Loucy (cell line): Measurements from ENCODE around the gene ARHGAP24.

ENCODE experiments used
- H2AFZ ChIP-seq: fragments of 200-600 bp; sonication (generic); 2 replicates; pipeline ENCODE4 v1.6.0; 2016; ENCODE audit warnings: antibody characterized with exemption, mild to moderate bottlenecking, low read length, moderate library complexity
- H3F3A ChIP-seq: fragments of 200-600 bp; 2 replicates; pipeline ENCODE4 v1.6.0; 2016; ENCODE audit warnings: antibody characterized with exemption, low read depth, mild to moderate bottlenecking
- H3K27me3 ChIP-seq: fragments of 200-600 bp; sonication (generic); 2 replicates; pipeline ENCODE4 v1.6.1; 2014; ENCODE audit warnings: low read length, mild to moderate bottlenecking; ENCODE audit not compliant: insufficient read depth, poor library complexity, severe bottlenecking
- H3K36me3 ChIP-seq: fragments of 200-600 bp; sonication (generic); 2 replicates; pipeline ENCODE4 v1.6.1; 2016; ENCODE audit warnings: low read length; ENCODE audit not compliant: insufficient read depth
- H3K4me1 ChIP-seq: fragments of 200-600 bp; sonication (generic); 2 replicates; pipeline ENCODE4 v1.5.1; 2014; ENCODE audit warnings: low read length, mild to moderate bottlenecking; ENCODE audit not compliant: insufficient read depth, poor library complexity, severe bottlenecking
- H3K4me2 ChIP-seq: fragments of 200-600 bp; sonication (generic); 2 replicates; pipeline ENCODE4 v1.6.0; 2014; ENCODE audit warnings: antibody characterized with exemption, low read length, low read depth, mild to moderate bottlenecking; ENCODE audit not compliant: poor library complexity, severe bottlenecking
- H3K4me3 ChIP-seq: fragments of 200-600 bp; sonication (generic); 2 replicates; pipeline ENCODE4 v1.5.1; 2014; ENCODE audit warnings: low read length, mild to moderate bottlenecking, mixed read lengths; ENCODE audit not compliant: poor library complexity, severe bottlenecking
- H3K79me2 ChIP-seq: fragments of 200-600 bp; sonication (generic); 2 replicates; pipeline ENCODE4 v1.6.1; 2014; ENCODE audit warnings: low read length; ENCODE audit not compliant: insufficient read depth
- H3K9ac ChIP-seq: fragments of 200-600 bp; sonication (generic); 2 replicates; pipeline ENCODE4 v1.6.0; 2014; ENCODE audit warnings: mild to moderate bottlenecking, low read depth, low read length, moderate library complexity; ENCODE audit not compliant: poor library complexity, severe bottlenecking
- H3K9me2 ChIP-seq: fragments of 200-600 bp; sonication (generic); replicated peaks from 2 replicates; pipeline ENCODE4 v1.6.1; 2016; ENCODE audit warnings: low read depth, low read length, mixed read lengths
- H3K9me3 ChIP-seq: fragments of 200-600 bp; sonication (generic); 2 replicates; pipeline ENCODE4 v1.6.1; 2014; ENCODE audit warnings: mild to moderate bottlenecking, antibody characterized with exemption, low read length, low read depth; ENCODE audit not compliant: insufficient read depth
- H4K20me1 ChIP-seq: fragments of 200-600 bp; sonication (generic); 2 replicates; pipeline ENCODE4 v1.6.0; 2014; ENCODE audit warnings: antibody characterized with exemption, low read length, mild to moderate bottlenecking; ENCODE audit not compliant: insufficient read depth, poor library complexity, severe bottlenecking
- EZH2phosphoT487 ChIP-seq: fragments of 200-600 bp; IDR thresholded peaks from 2 replicates; pipeline ENCODE4 v1.6.1; 2018; ENCODE audit warnings: antibody characterized with exemption, mild to moderate bottlenecking, moderate library complexity, borderline replicate concordance
- TF ChIP-seq, protein P1 (sequence below): fragments of 200-600 bp; sonication (generic); conservative IDR thresholded peaks from 2 replicates; pipeline ENCODE4 v1.5.1; 2014; ENCODE audit warnings: mild to moderate bottlenecking, antibody characterized with exemption, low read length

ARHGAP24 gene

DNA sequence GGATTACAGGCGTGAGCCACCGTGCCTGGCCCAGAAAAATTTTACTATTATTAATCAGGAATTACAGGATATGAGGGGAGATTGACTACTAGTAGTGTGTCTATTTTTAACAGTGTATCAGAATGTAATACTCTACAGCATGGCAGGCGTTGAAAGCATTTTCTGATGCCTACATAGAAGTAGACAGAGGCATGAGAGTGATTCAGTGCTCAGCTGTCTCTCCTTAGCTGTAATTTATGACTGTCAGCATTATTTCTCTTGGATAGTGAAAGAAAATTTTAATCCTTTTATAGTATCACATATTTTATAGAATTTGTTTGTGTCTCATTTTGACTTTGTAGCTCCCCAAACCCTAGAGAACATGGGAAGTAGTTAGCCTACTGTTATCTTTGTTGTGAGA, 20.7 kb downstream of the ARHGAP24 start:
- Histone ChIP-seq H3K4me3 (no peak overlapping the region), H3K4me2 (no peak overlapping the region), H3K79me2 (no peaks in the 10 kb centered on the region), H3K9me3 (no peaks in the 10 kb centered on the region), H3K9me2 (no peaks in the 10 kb centered on the region), H3F3A (no peaks in the 10 kb centered on the region), H3K27me3 (no peaks in the 10 kb centered on the region), H3K4me1 (no peaks in the 10 kb centered on the region), H3K9ac (no peak overlapping the region), H2AFZ (no peak overlapping the region), H3K36me3 (no peaks in the 10 kb centered on the region), H4K20me1 (no peaks in the 10 kb centered on the region)
- TF ChIP-seq, protein P1, sequence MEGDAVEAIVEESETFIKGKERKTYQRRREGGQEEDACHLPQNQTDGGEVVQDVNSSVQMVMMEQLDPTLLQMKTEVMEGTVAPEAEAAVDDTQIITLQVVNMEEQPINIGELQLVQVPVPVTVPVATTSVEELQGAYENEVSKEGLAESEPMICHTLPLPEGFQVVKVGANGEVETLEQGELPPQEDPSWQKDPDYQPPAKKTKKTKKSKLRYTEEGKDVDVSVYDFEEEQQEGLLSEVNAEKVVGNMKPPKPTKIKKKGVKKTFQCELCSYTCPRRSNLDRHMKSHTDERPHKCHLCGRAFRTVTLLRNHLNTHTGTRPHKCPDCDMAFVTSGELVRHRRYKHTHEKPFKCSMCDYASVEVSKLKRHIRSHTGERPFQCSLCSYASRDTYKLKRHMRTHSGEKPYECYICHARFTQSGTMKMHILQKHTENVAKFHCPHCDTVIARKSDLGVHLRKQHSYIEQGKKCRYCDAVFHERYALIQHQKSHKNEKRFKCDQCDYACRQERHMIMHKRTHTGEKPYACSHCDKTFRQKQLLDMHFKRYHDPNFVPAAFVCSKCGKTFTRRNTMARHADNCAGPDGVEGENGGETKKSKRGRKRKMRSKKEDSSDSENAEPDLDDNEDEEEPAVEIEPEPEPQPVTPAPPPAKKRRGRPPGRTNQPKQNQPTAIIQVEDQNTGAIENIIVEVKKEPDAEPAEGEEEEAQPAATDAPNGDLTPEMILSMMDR: no peak
- TF ChIP-seq EZH2phosphoT487: no peak

DNA sequence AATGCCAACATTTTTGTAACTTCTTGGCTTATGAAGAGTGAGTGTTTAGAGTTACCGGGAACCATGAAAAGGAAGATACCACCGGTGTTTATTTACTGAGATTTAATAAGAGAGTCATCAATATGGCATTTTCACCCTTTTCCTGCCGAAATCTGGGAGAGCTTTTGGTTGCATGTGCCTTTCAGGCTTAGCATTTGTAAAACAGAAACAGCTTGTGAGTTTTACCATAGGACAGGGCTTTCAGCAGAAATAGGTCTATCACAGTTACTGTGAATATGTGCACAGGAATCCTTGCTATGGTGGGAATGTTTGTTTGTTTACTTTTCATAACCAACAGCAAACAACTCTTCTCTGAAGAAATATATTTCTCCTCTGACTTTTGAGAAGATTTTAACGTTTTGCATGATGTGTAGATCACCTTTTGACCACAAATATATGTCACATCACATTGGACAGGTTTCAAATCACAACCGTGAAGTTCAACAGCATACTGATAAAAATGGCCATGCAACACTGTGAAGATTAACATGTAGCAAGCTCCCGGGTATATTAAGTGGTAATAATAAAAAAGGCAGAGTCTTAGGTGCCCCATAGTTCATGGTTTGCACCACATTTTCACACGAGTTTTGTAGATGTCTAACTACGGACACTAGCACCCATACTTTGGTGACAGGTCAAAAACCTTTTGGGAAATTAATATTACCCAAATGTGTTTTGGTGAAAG, 21.3 kb downstream of the ARHGAP24 start:
- Histone ChIP-seq H3K36me3 (no peaks in the 10 kb centered on the region), H3F3A (no peaks in the 10 kb centered on the region), H3K9me2 (no peaks in the 10 kb centered on the region), H4K20me1 (no peaks in the 10 kb centered on the region), H3K9ac (no peak overlapping the region), H3K4me3 (no peak overlapping the region), H3K9me3 (no peaks in the 10 kb centered on the region), H3K79me2 (no peaks in the 10 kb centered on the region), H3K27me3 (no peaks in the 10 kb centered on the region), H2AFZ (no peak overlapping the region), H3K4me1 (no peaks in the 10 kb centered on the region), H3K4me2 (no peak overlapping the region)
- no peak for TF ChIP-seq EZH2phosphoT487
- TF ChIP-seq, protein P1: no peak

DNA sequence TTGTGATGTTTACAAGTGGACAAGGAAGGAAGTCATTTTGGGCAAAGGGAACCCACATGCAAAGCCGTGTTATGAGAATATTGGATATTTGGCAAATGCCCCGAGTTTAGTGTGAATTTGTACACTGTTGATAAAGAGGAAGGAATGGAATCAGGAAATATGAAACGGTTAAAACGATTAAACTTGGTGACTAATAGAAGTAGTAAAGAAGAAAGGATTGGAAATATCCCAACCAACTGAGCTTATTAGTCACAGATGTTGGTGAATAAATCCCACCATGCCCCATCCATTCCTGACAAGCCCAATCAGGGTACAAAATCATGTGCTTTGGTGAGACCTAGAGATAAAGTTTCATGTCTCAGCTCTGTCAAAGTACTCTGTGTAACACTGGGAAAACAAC, 22.0 kb downstream of the ARHGAP24 start:
- Histone ChIP-seq H4K20me1 (no peaks in the 10 kb centered on the region), H3K27me3 (no peaks in the 10 kb centered on the region), H3K79me2 (no peaks in the 10 kb centered on the region), H3K4me1 (no peaks in the 10 kb centered on the region), H3K9ac (no peak overlapping the region), H2AFZ (no peak overlapping the region), H3K9me3 (no peaks in the 10 kb centered on the region), H3K9me2 (no peaks in the 10 kb centered on the region), H3K4me3 (no peak overlapping the region), H3K4me2 (no peak overlapping the region), H3K36me3 (no peaks in the 10 kb centered on the region), H3F3A (no peaks in the 10 kb centered on the region)
- TF ChIP-seq EZH2phosphoT487: no peak
- TF ChIP-seq, protein P1: no peak
